Measurements from ENCODE around the gene SLC44A4. TPM values are rescaled to one million over a fixed set of nuclear protein-coding genes. Genes with fewer than 3 reads are reported as not detected.

Gene SLC44A4
- total RNA-seq, 1 donor from 2014 or later, result 0.32 TPM

DNA sequence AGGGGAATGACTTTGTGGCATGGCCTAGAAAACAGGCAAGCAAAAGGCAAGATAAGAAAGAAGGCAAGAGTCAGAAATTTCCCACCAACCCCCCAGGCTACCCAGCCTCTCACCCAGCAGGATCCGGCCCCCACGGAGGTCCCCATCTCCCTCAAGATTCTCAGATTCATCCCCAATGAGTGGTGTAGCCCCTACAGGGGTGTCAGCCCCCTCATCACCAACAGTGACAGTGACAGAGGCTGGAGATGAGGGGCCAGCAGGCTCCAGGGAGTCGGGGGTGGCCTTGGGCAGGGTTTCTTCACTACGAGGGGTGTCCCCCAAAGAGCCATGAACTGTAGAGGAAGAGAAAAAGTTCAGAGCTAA lies 17.7 kb upstream of the SLC44A4 start:
- no peaks in the 10 kb centered on the region for H3K27me3 Mint-ChIP-seq (ENCODE audit: insufficient read depth, low read depth)
- peaks cover 49% of the 10 kb centered on the region for H3F3A ChIP-seq (ENCODE audit: low read depth)
- peaks cover 42% of the 10 kb centered on the region for H4K20me1 ChIP-seq (ENCODE audit: low read depth)
- H3K27ac Mint-ChIP-seq, result peak overlapping the region; percentile 89
- H3K4me3 ChIP-seq, result peak overlapping the region; percentile 83
- peaks cover 73% of the 10 kb centered on the region for H3K79me2 ChIP-seq (ENCODE audit: low read depth)
- H3K9me3 Mint-ChIP-seq, result no peaks in the 10 kb centered on the region
- no peak overlapping the region for H3K27ac ChIP-seq
- H3K9me3 ChIP-seq (ENCODE audit: low read depth), result no peaks in the 10 kb centered on the region
- H3K4me1 ChIP-seq, result peaks cover 19% of the 10 kb centered on the region
- no peak for DNase-seq (ENCODE audit: low spot score)
- H3K4me1 Mint-ChIP-seq, result peaks cover 34% of the 10 kb centered on the region
- TF ChIP-seq EZH2 (IDR thresholded peaks at IDR 0.05) (no peak), EZH2phosphoT487 (IDR thresholded peaks at IDR 0.05) (no peak)
- TF ChIP-seq, protein P1, sequence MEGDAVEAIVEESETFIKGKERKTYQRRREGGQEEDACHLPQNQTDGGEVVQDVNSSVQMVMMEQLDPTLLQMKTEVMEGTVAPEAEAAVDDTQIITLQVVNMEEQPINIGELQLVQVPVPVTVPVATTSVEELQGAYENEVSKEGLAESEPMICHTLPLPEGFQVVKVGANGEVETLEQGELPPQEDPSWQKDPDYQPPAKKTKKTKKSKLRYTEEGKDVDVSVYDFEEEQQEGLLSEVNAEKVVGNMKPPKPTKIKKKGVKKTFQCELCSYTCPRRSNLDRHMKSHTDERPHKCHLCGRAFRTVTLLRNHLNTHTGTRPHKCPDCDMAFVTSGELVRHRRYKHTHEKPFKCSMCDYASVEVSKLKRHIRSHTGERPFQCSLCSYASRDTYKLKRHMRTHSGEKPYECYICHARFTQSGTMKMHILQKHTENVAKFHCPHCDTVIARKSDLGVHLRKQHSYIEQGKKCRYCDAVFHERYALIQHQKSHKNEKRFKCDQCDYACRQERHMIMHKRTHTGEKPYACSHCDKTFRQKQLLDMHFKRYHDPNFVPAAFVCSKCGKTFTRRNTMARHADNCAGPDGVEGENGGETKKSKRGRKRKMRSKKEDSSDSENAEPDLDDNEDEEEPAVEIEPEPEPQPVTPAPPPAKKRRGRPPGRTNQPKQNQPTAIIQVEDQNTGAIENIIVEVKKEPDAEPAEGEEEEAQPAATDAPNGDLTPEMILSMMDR (IDR thresholded peaks at IDR 0.05), result no peak
- H3K27me3 ChIP-seq, result no peaks in the 10 kb centered on the region
- H3K36me3 Mint-ChIP-seq, result peaks cover 20% of the 10 kb centered on the region
- H3K4me3 Mint-ChIP-seq, result peak overlapping the region; percentile 90
- H3K9ac ChIP-seq, result peak overlapping the region; percentile 73
- H3K4me2 ChIP-seq, result peak overlapping the region; percentile 99
- H3K36me3 ChIP-seq, result peaks cover 27% of the 10 kb centered on the region
- H2AFZ ChIP-seq (replicated peaks), result no peak overlapping the region

DNA sequence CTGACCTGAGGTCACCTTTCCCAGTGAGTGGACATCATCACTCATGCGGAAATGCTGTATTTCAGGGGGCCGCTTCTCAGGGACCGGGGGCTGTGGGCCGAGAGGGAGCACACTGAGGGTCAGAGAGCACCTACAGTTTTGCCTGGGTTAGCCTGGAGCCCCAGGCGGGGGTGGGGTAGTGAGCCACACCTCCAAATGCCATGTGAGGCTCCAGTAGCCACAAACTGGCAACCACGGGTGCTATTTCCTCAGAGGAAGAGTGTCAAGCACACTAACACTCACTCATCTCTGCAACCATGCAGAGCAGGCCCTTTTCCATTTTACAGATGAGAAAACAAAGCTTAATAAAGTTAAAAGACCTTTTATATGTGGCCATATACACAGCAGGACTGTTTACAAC lies 14.0 kb upstream of the SLC44A4 start:
- TF ChIP-seq EZH2 (IDR thresholded peaks at IDR 0.05), result no peak
- TF ChIP-seq, protein P1 (IDR thresholded peaks at IDR 0.05), result no peak
- TF ChIP-seq EZH2phosphoT487 (IDR thresholded peaks at IDR 0.05), result no peak
- H3K79me2 ChIP-seq (ENCODE audit: low read depth), result peaks cover 37% of the 10 kb centered on the region
- Mint-ChIP-seq H3K4me3 (no peak overlapping the region), H3K36me3 (peaks cover 31% of the 10 kb centered on the region), H3K27ac (no peak overlapping the region), H3K27me3 (ENCODE audit: insufficient read depth, low read depth) (peaks cover 2% of the 10 kb centered on the region), H3K4me1 (peaks cover 15% of the 10 kb centered on the region), H3K9me3 (no peaks in the 10 kb centered on the region)
- H3F3A ChIP-seq (ENCODE audit: low read depth), result peaks cover 22% of the 10 kb centered on the region
- peaks cover 6% of the 10 kb centered on the region for H3K4me1 ChIP-seq
- DNase-seq (ENCODE audit: low spot score), result no peak
- H3K9ac ChIP-seq, result no peak overlapping the region
- H3K4me2 ChIP-seq, result no peak overlapping the region
- no peak overlapping the region for H3K4me3 ChIP-seq
- H2AFZ ChIP-seq (replicated peaks), result no peak overlapping the region
- H3K27me3 ChIP-seq, result no peaks in the 10 kb centered on the region
- H4K20me1 ChIP-seq (ENCODE audit: low read depth), result peaks cover 23% of the 10 kb centered on the region
- peaks cover 34% of the 10 kb centered on the region for H3K36me3 ChIP-seq
- H3K9me3 ChIP-seq (ENCODE audit: low read depth), result no peaks in the 10 kb centered on the region
- no peak overlapping the region for H3K27ac ChIP-seq

DNA sequence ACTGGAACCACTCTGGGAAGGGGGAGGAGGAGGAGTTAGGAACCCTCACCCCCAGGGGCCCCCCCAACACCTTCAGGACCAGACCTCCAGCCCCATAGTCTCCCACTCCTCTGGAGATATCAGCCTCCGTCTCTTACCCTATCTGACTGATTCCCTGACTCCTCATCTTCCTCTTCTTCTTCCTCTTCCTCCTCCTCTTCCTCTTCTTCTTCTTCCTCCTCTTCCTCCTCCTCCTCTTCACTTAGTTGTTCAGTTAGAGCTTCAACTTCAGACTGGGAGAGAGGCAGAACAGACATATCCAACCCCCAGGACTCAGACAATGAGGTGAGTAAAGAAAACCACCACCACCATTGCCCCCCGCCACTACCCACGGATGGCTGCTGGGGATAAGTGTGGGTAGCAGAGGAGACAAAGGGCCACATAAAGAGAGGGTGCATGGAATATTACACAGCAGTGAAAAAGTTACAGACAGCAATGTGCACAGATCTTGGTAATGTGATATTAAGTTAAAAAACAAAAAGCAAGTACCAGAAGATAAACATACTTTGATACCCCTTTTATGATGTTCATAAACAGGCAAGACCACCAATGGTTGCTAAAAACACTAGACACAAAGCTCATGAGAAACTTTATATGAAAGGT lies 10.7 kb upstream of the SLC44A4 start:
- Histone ChIP-seq H3K27me3 (no peaks in the 10 kb centered on the region), H3F3A (ENCODE audit: low read depth) (peaks cover 8% of the 10 kb centered on the region), H3K4me3 (no peak overlapping the region), H3K9me3 (ENCODE audit: low read depth) (no peaks in the 10 kb centered on the region), H3K36me3 (peaks cover 21% of the 10 kb centered on the region), H4K20me1 (ENCODE audit: low read depth) (peaks cover 6% of the 10 kb centered on the region), H3K27ac (no peak overlapping the region), H3K79me2 (ENCODE audit: low read depth) (peaks cover 8% of the 10 kb centered on the region), H3K9ac (no peak overlapping the region), H3K4me1 (no peaks in the 10 kb centered on the region), H3K4me2 (no peak overlapping the region), H2AFZ (replicated peaks) (no peak overlapping the region)
- Mint-ChIP-seq H3K9me3 (no peaks in the 10 kb centered on the region), H3K4me1 (peaks cover 3% of the 10 kb centered on the region), H3K27me3 (ENCODE audit: insufficient read depth, low read depth) (peaks cover 2% of the 10 kb centered on the region), H3K4me3 (no peak overlapping the region), H3K36me3 (peaks cover 38% of the 10 kb centered on the region), H3K27ac (no peak overlapping the region)
- DNase-seq (ENCODE audit: low spot score), result no peak
- no peak for TF ChIP-seq EZH2phosphoT487 (IDR thresholded peaks at IDR 0.05)
- TF ChIP-seq, protein P1 (IDR thresholded peaks at IDR 0.05), result no peak
- no peak for TF ChIP-seq EZH2 (IDR thresholded peaks at IDR 0.05)
